Measurements from ENCODE around the gene CHST15. TPM values are rescaled to one million over a fixed set of nuclear protein-coding genes. Genes with fewer than 3 reads are reported as not detected.

The CHST15 gene
- total and polyA plus RNA-seq, 2 experiments from 2014 or later = 0.06 to 0.11 TPM

DNA sequence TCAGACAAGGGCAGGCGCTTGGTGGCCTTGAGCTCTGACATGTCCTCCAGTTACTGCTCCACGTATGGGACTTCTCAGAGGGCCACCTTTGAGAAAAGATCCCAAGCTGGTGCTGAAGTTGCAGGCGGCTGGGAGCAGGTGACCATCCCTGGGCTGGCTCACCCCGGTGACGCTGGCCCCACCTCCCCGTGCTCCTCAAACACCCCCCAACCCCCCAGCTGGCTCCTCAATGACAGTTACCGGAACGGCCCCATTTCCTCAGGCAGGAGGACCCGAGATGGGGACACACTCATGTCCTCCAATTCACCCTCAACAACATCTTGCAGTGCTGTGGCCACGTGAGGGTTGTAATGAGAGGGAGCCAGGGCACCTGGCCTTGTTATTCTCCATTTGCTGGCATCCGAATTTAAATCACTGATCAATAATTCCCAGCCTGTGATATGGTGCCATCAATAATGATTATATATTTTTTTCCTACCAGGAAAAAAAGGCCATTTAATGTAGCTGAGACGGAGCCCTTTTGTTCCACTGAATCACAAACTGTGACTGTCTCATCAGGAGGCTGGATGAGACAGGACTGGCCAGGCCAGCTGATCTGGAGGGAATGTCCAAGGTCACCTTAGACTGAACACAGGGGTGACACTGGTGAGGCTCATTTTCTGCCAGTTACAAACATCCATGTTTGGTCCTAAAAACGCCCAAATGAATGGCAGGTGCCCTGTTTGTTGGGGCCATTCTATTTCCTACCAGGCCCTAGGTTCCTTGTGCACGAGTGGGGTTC lies 64.5 kb downstream of the CHST15 start:
- H3F3A ChIP-seq (ENCODE audit: insufficient read depth) = no peaks in the 10 kb centered on the region
- no peaks in the 10 kb centered on the region for H3K9me3 ChIP-seq (ENCODE audit: low read depth)
- H3K9me2 ChIP-seq (ENCODE audit: insufficient read depth) = no peaks in the 10 kb centered on the region
- no peak overlapping the region for H3K4me3 ChIP-seq
- no peaks in the 10 kb centered on the region for H3K36me3 ChIP-seq (ENCODE audit: low read depth)
- H3K4me1 ChIP-seq (ENCODE audit: insufficient read depth) = no peaks in the 10 kb centered on the region
- H2AFZ ChIP-seq = no peak overlapping the region
- no peak for DNase-seq
- TF ChIP-seq EZH2 (IDR thresholded peaks at IDR 0.05; ENCODE audit: insufficient read depth, poor library complexity, severe bottlenecking) (no peak), EZH2phosphoT487 (IDR thresholded peaks at IDR 0.05; ENCODE audit: insufficient read depth, low read depth) (no peak)
- peaks cover 82% of the 10 kb centered on the region for H3K27me3 ChIP-seq (replicated peaks; ENCODE audit: insufficient read depth)
- WGBS, 2 experiments (ENCODE audit: low coverage in 1 of 2, low lambda C conversion rate in 2 of 2, missing lambda C conversion rate in 2 of 2) = 55 to 56% methylated on average over 13 to 14 of the region's 14 CpGs
- in situ Hi-C loops (cut with MboI) = no loop called here
- no peaks in the 10 kb centered on the region for H3K79me2 ChIP-seq (ENCODE audit: insufficient read depth)
- no peak overlapping the region for H3K27ac ChIP-seq
- no peak overlapping the region for H3K4me2 ChIP-seq (ENCODE audit: unreplicated experiment)
- no peaks in the 10 kb centered on the region for H4K20me1 ChIP-seq (ENCODE audit: insufficient read depth)
- H3K9ac ChIP-seq = no peak overlapping the region

DNA sequence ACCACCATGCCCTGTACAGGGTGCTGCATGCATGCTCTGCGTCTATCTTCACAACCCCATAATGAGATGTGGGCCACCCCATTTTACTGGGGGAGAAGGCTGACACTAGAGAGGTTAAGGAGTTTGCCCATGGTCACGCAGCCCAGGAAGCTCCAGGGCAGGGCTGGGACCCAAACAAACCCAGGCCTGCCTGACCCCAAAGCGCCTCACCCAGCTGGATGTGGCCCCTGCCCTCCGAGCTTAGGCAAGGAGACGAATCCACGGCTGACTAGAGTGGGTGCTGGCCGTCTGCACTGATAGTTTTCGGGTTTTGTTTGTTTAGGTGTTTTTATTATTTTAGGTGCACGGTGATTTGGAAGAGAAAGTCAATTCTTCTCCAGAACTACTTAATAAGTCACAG lies 65.7 kb downstream of the CHST15 start:
- H2AFZ ChIP-seq = no peak overlapping the region
- no peaks in the 10 kb centered on the region for H3F3A ChIP-seq (ENCODE audit: insufficient read depth)
- no peaks in the 10 kb centered on the region for H4K20me1 ChIP-seq (ENCODE audit: insufficient read depth)
- DNase-seq = no peak
- H3K9ac ChIP-seq = no peak overlapping the region
- no peaks in the 10 kb centered on the region for H3K79me2 ChIP-seq (ENCODE audit: insufficient read depth)
- in situ Hi-C loops (cut with MboI) = no loop called here
- 48% methylated on average over 9 of the region's 9 CpGs for WGBS, 2 experiments (ENCODE audit: low coverage in 1 of 2, low lambda C conversion rate in 2 of 2, missing lambda C conversion rate in 2 of 2)
- no peaks in the 10 kb centered on the region for H3K36me3 ChIP-seq (ENCODE audit: low read depth)
- TF ChIP-seq EZH2phosphoT487 (IDR thresholded peaks at IDR 0.05; ENCODE audit: insufficient read depth, low read depth) (no peak), EZH2 (IDR thresholded peaks at IDR 0.05; ENCODE audit: insufficient read depth, poor library complexity, severe bottlenecking) (no peak)
- H3K27me3 ChIP-seq (replicated peaks; ENCODE audit: insufficient read depth) = peaks cover 84% of the 10 kb centered on the region
- no peaks in the 10 kb centered on the region for H3K9me3 ChIP-seq (ENCODE audit: low read depth)
- H3K27ac ChIP-seq = no peak overlapping the region
- H3K4me2 ChIP-seq (ENCODE audit: unreplicated experiment) = no peak overlapping the region
- H3K4me3 ChIP-seq = no peak overlapping the region
- no peaks in the 10 kb centered on the region for H3K4me1 ChIP-seq (ENCODE audit: insufficient read depth)
- H3K9me2 ChIP-seq (ENCODE audit: insufficient read depth) = no peaks in the 10 kb centered on the region

DNA sequence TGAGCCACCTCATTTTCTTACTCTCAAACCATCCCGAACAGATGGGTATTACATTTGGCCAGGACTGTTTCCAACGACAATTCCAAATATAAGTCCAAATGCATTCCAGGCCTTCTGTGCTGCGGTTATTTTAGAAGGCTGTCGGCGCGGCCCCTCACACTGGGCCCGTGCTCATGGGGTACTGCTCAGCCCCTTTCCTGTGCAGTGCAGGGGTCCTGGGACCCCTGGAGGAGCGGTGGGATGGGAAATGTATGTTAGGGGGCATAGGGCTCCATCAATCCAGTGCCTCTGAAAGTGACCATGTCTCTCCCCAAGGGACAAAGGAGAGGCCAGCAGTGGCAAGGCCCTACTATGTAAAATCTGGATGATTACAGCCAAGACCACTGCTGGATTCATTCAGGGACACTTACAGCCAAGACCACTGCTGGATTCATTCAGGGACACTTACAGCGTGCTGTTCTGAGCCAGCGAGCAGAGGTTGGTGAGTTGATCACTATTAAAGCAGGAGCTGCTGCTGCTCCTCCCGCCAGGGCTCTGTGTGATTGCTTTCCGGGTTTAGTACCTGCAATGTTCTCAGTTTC lies 66.3 kb downstream of the CHST15 start:
- Histone ChIP-seq H3K9me2 (ENCODE audit: insufficient read depth) (no peaks in the 10 kb centered on the region), H3K9me3 (ENCODE audit: low read depth) (no peaks in the 10 kb centered on the region), H3K27ac (no peak overlapping the region), H3K79me2 (ENCODE audit: insufficient read depth) (no peaks in the 10 kb centered on the region), H3F3A (ENCODE audit: insufficient read depth) (no peaks in the 10 kb centered on the region), H4K20me1 (ENCODE audit: insufficient read depth) (no peaks in the 10 kb centered on the region), H2AFZ (no peak overlapping the region), H3K4me3 (no peak overlapping the region), H3K36me3 (ENCODE audit: low read depth) (no peaks in the 10 kb centered on the region), H3K4me2 (ENCODE audit: unreplicated experiment) (no peak overlapping the region), H3K27me3 (replicated peaks; ENCODE audit: insufficient read depth) (peaks cover 84% of the 10 kb centered on the region), H3K4me1 (ENCODE audit: insufficient read depth) (no peaks in the 10 kb centered on the region), H3K9ac (no peak overlapping the region)
- TF ChIP-seq EZH2 (IDR thresholded peaks at IDR 0.05; ENCODE audit: insufficient read depth, poor library complexity, severe bottlenecking) (no peak), EZH2phosphoT487 (IDR thresholded peaks at IDR 0.05; ENCODE audit: insufficient read depth, low read depth) (no peak)
- in situ Hi-C loops (cut with MboI) = no loop called here
- DNase-seq = no peak
- 29 to 33% methylated on average over 12 of the region's 12 CpGs for WGBS, 2 experiments (ENCODE audit: low coverage in 1 of 2, low lambda C conversion rate in 2 of 2, missing lambda C conversion rate in 2 of 2)

DNA sequence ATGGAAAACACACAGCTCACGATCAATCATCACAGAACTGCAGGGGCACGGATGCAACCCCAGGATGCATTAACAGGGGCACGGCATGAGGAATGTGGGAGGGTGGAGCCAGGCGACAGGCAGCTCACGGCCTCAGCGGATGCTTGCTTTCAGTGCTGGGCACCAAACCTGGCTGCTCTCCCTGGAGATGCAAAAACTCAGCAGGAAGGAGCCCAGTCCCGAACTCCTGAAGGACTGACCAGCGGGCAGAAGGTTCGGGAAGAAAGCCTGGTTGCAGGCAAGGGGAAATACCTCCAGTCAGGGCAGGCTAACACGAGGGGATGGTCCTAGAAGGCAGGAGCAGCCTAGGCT lies 66.8 kb downstream of the CHST15 start:
- H3K4me2 ChIP-seq (ENCODE audit: unreplicated experiment) = no peak overlapping the region
- no peak overlapping the region for H3K9ac ChIP-seq
- WGBS, 2 experiments (ENCODE audit: low coverage in 1 of 2, low lambda C conversion rate in 2 of 2, missing lambda C conversion rate in 2 of 2) = 19 to 23% methylated on average over 10 of the region's 10 CpGs
- no peaks in the 10 kb centered on the region for H3K36me3 ChIP-seq (ENCODE audit: low read depth)
- in situ Hi-C loops (cut with MboI) = no loop called here
- peaks cover 84% of the 10 kb centered on the region for H3K27me3 ChIP-seq (replicated peaks; ENCODE audit: insufficient read depth)
- no peaks in the 10 kb centered on the region for H3F3A ChIP-seq (ENCODE audit: insufficient read depth)
- H3K79me2 ChIP-seq (ENCODE audit: insufficient read depth) = no peaks in the 10 kb centered on the region
- H2AFZ ChIP-seq = no peak overlapping the region
- H4K20me1 ChIP-seq (ENCODE audit: insufficient read depth) = no peaks in the 10 kb centered on the region
- H3K9me2 ChIP-seq (ENCODE audit: insufficient read depth) = no peaks in the 10 kb centered on the region
- no peak overlapping the region for H3K27ac ChIP-seq
- no peaks in the 10 kb centered on the region for H3K9me3 ChIP-seq (ENCODE audit: low read depth)
- no peak for DNase-seq
- H3K4me1 ChIP-seq (ENCODE audit: insufficient read depth) = no peaks in the 10 kb centered on the region
- H3K4me3 ChIP-seq = no peak overlapping the region
- no peak for TF ChIP-seq EZH2 (IDR thresholded peaks at IDR 0.05; ENCODE audit: insufficient read depth, poor library complexity, severe bottlenecking)
- no peak for TF ChIP-seq EZH2phosphoT487 (IDR thresholded peaks at IDR 0.05; ENCODE audit: insufficient read depth, low read depth)
